Stimulated activated CD8-positive, alpha-beta memory T cell treated with anti-CD3 and anti-CD28 coated beads, Interleukin-4, amount 100 ng/mL, for 24 hours (primary cell): Measurements from ENCODE around the gene CCNI.
"Not testable (repeated sequence)": the region's sequence is repeated elsewhere in the genome, so short reads cannot be mapped to it uniquely, and the experiment has no call there.

Experiments used
- DNase-seq: peaks from one replicate; pipeline ENCODE4 v3.0.0-alpha.2; 2020; ENCODE audit warnings: low read depth

CCNI gene

DNA sequence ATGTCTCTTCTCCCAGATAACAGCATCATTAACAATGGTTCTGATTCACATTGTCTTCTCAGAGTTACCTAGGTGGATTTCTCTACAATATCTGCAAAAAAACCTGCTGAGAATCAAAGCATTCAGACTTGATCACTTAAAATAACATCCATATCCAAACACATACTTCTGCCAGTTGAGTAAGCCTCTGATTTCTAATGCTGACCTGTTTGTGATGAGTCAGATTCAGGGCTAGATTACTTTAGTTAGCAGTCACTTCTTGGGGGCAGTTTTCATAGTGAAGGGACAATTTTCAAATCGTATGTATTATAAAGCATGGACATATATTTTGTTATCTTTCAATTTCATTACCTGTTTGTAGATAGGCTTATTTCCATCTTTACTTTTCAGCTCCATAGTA, 35.5 kb downstream of the CCNI start:
- no peak for DNase-seq

DNA sequence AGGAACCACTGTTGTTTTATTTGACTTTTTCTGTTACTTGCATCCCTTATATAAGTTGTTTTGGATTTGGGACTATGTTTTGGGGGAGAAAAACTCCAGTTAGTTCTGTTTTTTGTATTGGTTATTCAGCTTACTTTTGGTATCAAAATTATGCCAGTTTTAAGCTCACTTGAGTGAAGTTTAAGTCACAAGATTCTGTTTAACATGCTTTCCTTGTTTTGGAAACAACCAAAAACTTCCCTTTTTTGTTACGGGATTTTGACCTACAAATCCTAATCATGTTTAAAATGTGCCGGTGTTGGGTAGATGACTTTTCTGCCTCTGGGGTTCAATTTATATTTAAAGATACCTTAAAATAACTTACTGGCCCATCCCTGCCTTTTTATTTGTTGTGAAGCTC, 36.0 kb downstream of the CCNI start:
- no peak for DNase-seq

DNA sequence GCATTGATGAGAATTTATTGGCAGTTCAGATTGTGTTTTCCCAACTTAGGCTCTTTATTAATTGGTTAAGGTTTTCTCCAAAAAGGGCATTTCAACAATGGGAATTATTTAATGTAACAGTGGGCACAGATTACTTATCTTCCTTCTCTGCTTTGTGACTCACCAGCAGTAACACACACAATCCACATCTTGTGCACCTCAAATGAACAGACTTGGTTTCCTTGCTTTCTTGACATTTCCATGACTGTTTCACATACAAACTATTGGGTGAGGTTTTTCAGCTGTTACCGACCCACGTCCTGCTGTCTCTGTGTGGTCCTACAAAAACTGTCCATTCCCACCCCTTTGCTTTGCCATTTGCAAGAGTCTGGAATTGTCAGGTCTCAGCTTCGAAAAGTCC, 38.1 kb downstream of the CCNI start:
- DNase-seq: no peak

DNA sequence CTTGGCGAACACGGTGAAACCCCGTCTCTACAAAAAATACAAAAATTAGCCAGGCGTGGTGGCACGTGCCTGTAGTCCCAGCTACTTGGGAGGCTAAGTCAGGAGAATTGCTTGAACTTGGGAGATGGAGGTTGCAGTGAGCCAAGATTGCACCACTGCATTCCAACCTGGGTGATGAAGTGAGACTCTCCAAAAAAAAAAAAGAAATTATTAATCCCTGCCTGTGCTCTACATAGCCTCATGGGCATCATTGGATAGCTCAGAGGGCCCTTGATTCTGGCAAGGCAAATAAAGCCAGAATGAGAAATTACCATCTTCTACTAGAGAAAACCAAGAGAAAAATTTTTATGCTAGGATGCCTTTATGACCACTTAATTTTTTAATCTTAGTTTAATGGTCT, 38.6 kb downstream of the CCNI start:
- not testable (repeated sequence) for DNase-seq

DNA sequence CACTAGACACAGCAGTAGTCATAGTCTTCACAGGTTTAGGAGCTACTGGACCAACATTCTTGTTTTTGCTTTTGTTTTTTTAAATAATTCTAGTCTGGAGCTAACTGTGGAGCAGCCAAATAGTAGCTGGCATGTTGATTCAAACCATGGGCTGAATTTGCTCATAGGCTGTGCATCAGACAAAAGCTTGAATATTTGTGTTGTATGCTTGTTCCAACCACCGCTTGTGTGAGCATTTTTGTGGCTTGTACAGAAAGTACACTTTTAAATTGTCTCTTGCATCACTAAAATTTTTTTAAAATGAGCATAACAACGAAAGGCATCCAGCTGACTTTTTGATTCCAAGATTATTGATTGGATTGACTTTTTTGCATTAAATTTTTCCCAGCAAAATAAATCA, 39.6 kb downstream of the CCNI start:
- no peak for DNase-seq

DNA sequence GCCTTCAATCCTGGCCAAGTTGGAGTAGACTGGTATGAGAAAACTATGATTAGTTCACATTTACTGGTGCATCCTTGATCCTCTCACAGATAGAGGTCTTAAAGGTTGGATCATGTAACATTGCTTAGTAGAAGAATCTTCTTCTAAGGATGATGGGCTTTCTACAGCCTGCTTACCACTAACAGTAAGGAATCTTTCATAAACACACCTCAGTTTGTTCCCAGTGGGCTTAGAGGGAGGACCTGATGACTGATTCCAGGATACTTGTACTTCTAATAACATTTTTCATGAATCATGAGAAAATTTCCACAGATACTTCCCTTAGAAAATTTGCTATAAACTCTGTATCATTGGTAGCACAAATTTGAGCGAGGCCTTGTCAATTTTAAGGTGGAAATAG, 40.6 kb downstream of the CCNI start:
- no peak for DNase-seq

DNA sequence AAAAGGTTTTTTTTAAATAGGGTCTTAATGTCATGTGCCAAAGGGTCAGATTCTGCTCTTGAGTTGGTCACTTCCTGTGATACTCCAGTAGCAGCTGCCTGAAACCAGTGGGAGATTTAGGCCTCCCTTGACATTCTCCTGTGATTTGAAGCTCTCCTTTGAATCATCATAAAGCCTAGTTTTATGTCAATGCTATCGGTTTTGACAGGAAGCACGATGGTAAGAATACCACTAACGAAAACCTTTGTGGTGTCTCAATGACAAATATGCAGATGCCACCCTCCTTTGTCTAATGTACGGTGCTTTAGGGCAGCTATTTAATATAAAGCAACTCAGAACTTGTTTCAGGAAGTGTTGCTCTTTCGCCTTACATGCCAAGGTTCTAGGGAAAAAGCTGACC, 44.2 kb downstream of the CCNI start:
- no peak for DNase-seq

DNA sequence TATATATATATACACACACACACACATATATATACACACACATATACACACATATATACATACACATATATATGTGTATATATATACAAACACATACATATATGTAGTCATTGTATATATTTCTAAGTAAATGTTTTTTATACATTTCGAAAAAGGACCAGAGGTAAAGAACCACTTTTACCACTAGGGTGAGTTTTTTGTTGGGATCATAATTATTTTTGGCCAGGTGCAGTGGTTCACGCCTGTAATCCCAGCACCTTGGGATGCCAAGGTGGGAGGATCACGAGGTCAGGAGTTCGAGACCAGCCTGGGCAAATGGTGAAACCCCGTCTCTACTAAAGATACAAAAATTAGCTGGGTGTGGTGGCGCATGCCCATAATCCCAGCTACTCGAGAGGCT, 46.0 kb downstream of the CCNI start:
- DNase-seq: not testable (repeated sequence)

DNA sequence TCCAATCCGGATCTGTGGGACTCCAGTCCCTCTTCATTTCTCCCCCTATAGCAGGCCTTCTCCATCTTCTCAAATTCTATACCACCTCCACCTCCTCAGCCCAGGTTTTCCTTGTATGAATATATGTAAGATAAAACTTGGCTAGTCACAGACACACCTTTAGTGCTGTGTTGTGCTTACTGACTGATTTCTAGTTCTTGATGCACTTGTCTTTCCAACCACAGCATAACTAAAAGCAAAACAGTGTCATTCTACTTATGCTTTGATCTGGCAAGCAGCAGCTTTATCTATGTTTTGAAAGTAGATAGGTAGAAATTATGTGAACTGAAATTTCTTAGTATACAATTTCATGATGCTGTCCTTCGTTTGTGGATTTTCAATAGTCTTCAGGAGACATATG, 47.5 kb downstream of the CCNI start:
- no peak for DNase-seq

DNA sequence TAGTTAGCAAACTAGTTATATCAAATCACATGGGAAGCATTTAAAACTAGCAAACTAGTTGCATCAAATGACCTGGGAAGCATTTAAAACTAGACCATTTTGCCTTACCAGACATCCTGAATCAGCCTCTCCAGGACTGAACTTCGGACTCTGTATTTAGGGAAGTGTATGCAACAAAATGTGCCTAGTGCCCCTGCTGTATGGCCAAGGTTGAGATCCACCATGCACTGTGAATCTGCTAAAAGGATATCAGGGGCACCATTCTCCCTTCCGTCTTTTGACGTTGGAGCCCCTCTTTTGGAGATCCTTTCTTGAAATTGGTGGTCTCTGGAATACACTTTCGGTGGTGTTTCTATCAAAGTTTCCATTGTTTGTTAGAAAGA, 49.5 kb downstream of the CCNI start:
- DNase-seq: no peak

DNA sequence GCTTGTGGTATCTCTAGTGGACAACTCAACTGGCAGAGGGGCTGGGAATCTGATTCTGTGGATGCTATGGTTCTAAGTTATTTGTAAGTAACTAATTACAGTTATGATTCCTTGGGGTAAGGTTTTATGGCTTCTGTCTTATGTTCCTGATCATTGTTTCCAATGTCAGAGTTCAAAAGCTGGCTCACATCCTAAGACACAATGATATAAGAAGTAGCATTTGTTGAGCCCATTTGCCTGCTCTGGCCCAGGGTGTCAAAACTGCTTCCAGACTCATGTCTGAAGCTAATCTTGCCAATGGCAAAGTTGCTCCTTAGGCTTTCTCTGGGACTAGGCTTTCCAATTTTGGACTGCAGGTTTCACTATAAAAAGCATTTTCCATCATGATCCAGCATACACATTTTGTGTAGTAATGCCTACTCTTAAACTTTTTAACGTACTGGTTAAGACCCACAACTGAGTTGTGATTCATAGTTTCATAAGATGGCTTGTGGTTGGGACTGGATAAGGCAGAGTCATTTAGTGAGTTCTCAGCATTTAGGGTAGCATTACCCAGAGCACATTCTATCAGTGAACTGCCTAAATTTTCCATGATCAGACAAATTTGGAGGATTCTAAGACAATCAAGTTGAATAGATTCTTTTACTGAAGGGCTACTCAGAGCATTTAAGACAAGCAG, 50.0 kb downstream of the CCNI start:
- no peak for DNase-seq

DNA sequence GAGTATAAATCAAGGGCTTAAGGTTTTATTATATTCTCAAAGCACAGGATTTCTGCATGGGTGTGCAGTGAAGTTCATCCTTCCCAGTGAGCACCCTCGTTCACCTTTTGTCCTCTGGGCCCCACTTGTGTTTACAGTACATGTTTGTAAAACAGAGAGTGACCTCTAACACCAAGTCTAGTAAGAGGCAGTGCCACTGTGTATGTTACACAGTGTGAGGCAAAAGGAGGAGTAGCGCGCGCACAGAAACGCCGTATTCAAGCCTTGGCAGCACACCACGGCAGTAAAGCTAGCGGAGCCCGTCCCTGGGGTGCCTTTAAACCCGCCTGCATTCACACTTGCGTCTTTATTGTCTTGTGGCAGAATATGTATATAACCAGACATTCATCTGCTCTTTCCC, 51.9 kb downstream of the CCNI start:
- no peak for DNase-seq

DNA sequence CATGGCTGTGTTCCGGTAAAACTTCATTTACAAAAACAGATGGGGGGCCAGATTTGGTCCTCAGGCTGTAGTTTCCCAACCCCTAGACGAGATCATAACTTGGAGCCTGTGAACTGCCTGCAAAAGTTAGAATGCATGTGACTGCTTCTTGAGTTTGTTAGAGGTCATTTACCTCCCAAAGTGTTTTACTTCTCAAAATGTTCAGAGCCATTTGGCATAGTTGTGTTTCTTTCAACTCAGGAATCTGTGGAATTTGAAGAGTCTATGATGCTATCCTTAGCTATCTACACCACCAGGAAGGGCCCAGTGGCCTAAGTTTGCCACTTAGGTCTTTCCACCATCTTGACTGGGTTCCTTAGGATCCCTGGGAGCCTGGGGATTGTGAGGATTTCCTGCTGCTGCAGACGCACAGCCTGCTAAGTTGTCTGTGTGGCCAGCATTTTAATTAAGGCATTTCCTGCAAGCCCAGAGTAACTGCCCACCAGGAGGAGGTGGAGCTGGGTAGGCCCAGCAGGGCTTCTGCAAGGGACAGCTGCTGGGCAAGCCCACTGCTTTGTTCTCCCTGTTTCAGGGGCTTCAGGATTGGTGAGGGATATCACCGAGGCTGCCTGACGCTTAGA, 53.1 kb downstream of the CCNI start:
- DNase-seq: no peak

DNA sequence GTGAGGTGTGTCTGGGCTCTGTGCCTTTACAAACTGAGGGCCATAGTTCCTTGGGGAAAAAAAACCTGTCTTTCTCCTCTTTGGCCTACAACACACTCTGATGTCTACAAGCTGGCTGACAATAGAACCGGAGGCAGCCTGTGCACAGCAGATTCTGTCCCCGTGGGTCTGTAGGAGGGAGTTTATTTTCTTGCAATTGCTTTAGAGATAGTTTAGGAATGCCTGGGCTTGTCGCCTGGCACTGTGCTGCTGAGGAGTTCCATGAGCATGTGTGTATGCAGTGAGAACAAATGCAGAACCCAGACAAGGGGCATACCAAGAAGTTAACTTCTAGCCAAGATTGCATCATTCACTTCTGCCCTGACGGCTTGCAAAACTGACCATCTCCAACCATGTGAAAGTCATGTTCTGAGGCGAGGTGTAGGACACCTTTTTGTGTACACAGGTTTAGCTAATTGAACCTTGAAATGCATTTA, 54.1 kb downstream of the CCNI start:
- no peak for DNase-seq

DNA sequence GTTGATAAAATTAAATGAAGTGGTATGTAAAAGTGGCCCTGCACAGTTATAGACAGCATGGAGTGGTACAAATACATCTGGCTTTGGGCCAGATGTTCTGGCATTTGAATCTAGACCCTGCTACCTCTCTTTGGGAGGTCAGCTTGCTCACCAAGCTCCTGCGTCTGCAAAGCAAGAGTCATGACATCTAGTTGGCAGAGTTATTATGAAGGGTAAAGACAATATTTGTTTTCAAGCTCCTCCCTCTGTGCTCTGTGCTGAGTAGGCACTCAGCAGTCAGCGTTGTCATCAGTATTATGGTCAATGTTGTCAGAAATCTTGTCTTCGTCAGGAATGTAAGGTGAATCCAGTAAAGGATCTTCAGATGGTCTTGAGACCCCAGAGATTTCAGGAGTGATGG, 55.8 kb downstream of the CCNI start:
- no peak for DNase-seq

DNA sequence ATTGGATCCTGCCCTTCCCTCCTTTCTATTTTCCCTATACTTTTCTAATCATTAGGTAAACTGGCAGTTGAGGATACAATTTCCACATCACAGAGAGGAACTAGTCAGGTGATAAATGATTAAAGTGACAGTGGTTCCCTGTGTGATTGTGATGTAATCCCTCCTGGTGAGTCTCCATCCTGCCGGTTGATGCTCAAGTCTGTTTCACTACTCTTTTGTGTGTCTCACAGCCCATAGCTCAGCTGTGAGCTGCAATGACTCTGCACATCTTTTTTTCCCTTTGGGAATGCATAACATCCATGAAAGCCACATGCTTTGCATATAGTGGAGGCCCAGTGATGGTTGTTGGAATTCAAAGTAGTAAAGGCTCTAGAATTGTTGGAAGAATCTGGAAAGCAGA, 60.4 kb downstream of the CCNI start:
- no peak for DNase-seq

DNA sequence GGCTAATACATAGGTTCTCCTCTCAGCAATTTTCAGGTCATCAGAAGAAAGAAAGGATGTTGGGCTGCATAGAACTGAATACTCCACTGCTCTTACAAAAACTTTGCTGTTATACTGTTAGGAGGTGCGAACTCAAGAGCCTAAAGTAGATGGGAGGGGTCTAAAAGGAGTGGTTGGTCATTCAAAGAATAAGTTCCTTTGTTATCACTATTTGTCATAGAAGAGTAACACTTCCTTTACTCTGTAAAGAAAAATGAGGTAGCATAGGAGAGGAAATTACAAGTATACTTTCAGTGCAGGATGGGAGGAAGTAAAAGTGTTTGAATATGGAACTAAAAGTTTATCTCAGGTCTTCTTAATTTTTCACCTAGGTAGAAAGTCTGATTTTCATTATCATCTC, 61.5 kb downstream of the CCNI start:
- DNase-seq: no peak

DNA sequence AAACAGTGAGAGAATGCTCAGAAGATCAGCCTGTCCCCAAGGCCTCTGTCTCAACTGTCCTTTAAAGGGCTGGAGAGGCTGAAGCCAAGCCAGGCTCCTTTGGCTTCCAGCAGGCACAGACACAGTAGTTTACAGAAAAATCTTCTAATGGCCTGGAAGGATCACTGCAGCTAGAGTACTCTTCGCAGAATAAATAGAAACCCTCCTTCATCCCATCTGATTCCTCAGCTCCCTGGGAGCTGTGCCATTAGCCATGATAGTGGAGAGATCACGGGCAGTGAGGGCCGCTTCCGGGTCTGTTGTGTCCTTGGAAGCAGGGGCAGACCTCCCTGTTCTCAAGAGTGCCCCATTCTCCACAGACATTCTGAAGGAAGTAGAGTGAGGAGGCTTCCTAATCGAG, 63.1 kb downstream of the CCNI start:
- no peak for DNase-seq

DNA sequence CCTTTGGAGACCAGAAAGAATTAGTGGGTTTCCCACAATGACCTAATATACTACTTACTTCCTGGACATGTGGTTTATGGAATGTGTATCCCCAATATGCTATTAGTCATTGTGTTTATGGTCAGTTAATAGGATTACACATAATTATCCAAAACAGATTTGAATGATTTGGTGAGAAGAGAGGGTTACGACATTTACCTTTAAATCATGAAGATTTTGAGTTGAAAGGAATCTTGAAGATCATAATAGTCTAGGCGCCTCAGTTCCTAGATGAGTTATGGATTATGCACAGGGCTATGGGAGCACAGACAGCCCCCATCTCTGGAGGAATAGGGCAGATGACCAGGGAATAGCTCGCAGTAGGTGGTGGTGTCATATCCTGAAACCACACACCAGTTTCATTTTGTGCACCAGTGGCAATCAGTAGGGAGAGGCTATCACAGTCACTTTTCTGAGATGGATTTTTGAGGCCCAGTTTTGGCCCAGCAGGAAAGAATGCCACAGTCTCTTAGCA, 64.9 kb downstream of the CCNI start:
- no peak for DNase-seq

DNA sequence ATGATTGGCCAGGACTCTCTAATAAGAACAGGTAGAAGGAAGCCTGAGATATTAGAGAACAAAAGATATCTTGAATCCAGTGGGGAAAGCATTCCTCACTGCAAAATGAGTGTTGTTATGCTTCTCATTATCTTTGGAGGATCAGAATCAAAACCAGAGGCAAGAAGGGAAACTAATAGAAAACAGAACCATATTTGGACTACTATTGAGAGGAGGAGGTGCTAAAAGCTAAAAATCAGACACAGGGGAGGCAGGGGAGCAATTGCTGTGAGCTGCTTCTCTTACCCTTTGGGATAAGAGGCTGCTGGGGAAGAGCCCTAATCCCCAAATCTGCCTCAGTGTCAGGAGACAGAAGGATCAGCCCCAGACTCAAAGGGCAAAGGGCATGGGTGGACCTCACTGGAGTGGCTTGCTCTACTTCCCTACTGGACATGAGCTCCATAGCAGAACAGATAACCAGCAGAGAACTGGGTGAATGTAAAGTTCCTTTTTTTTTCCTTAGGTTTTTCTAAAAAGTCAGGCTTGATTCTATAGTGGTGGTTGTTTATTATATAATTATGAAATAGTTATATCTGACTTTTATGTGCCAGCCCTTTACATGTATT, 66.2 kb downstream of the CCNI start:
- DNase-seq: no peak

DNA sequence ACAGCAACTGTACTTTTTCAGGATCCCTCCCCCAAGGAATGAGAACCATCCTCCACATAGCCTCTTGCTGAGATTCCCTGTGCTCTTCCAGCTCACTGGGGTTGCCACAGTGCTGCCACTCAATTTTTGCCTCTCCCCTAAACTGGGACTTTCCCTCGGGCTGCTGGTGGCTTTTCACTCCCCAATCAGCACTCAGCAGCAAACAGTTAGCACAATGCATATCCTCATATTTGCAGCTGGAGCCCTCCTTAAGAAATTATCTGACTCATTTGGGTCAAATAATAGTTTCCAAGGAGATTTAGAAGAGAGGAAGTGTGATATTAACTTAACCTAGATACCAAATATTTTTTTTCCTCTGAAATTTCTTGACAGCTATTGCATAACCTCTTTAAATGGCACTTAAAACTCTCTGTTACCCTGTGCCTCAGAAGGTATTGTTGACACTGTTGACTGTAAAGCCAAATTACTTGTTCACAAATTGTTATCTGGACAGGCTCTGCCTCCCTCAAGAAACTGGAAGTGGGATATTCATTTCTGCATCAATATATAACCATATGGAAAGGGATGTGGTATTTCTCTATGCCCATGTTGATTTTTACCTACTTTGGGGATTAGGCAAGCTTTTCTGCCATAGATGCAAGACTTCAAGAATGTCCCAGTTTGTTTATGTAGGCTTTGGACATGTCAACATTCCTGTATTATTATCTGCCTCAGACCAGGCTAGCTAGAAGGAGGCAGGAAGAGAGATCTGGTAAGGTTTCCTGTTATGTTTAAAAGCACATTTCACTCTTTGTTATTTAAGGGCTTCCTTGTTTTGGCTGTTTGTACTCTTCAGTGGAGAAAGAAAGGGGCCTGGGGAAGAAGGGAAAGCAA, 68.2 kb downstream of the CCNI start:
- no peak for DNase-seq

DNA sequence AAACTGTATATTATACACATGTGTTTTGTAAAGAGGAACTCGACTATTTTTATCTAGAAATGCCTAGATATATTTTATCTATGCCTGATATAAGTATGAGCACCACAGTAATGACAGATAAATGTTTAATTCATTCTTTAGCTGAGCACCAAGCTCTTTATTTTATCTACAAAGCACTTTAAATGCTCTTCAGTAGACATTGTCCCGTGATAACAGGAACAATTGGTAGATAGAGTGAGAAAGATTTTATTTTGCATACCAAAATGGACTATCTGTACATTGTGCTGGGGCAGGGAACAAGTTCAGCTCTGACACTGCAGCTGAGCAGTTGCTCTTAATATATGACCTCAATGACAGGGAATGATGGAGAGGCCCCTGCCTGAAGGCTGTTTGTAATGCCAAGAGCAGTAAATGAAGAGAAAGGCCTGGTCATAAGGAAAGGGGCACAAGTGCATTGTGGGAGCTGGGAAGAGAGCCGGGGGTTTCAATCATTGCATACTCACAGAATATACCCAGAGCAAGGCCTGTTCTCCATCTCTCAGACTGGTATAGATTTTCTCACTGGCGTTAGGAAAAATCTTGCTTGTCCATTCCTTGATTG, 68.9 kb downstream of the CCNI start:
- no peak for DNase-seq
